GM12878 (cell line): ENCODE measurements around the gene LSM5. TPM values are rescaled to one million over a fixed set of nuclear protein-coding genes. Genes with fewer than 3 reads are reported as not detected.

ENCODE experiments used
- ATAC-seq: fragments of 200-7000 bp; cut with Tn5 transposase; 3 replicates; pipeline ENCODE4 v1.9.1; 2020; ENCODE audit warnings: mild to moderate bottlenecking, moderate library complexity
- BruUV-seq: library from RNA; stranded (reverse); fragments of 400-500 nt; replicated peaks from 2 replicates; lab custom pipeline; 2021; lab: Mats Ljungman, UMichigan
- CTCF ChIA-PET: fragments of 300-600 bp; sonication (Branson Sonifier 250); formaldehyde crosslinking; extraction: SDS; loops from one replicate; lab custom pipeline; 2021; ENCODE audit warnings: inconsistent platforms; lab: Yijun Ruan, JAX
- POLR2A ChIA-PET: fragments of 350-600 bp; formaldehyde crosslinking; extraction: SDS; loops from one replicate; lab custom pipeline; 2021; ENCODE audit warnings: inconsistent platforms; lab: Charles Lee
- RAD21 ChIA-PET: fragments of 300-600 bp; sonication (Branson Sonifier 250); formaldehyde crosslinking; loops from one replicate; lab custom pipeline; 2023; ENCODE audit warnings: antibody characterized with exemption; ENCODE audit not compliant: unreplicated experiment; lab: Charles Lee
- SMC1A ChIA-PET: fragments of 300-600 bp; sonication (Branson Sonifier 250); formaldehyde crosslinking; loops from one replicate; lab custom pipeline; 2023; ENCODE audit not compliant: unreplicated experiment, uncharacterized antibody; lab: Charles Lee
- DNase-seq: peaks from one replicate; pipeline ENCODE4 v3.0.0-alpha.2; 2011; ENCODE audit warnings: low read depth, low spot score
- FAIRE-seq: peaks from 3 replicates; lab custom pipeline; 2011; peaks lifted over from hg19 to GRCh38; lab: Jason Lieb, UNC
- H2AFZ ChIP-seq: 2 replicates; pipeline ENCODE4 v1.6.0; 2011; ENCODE audit warnings: low read depth, low read length, control low read depth; ENCODE audit not compliant: control insufficient read depth
- H3K27ac ChIP-seq: 2 replicates; pipeline ENCODE4 v1.5.1; 2011; ENCODE audit warnings: control low read depth; ENCODE audit not compliant: control insufficient read depth, insufficient read depth
- H3K27me3 ChIP-seq, 2 experiments: replicated peaks in 1 of 2; 2 replicates each; pipeline versions ENCODE4 v1.6.0 to v1.6.1; 2011; ENCODE audit warnings: low read length in 1 of 2; ENCODE audit not compliant: control insufficient read depth in 2 of 2, insufficient read depth in 2 of 2
- H3K36me3 ChIP-seq, 2 experiments: 2 replicates each; pipeline ENCODE4 v1.5.1; 2011; ENCODE audit warnings: low read length in 1 of 2; ENCODE audit not compliant: control insufficient read depth in 2 of 2, insufficient read depth in 2 of 2
- H3K4me1 ChIP-seq: 2 replicates; pipeline ENCODE4 v1.6.1; 2011; ENCODE audit warnings: mild to moderate bottlenecking, low read length, moderate library complexity, mixed read lengths; ENCODE audit not compliant: control insufficient read depth, insufficient read depth
- H3K4me2 ChIP-seq: 2 replicates; pipeline ENCODE4 v1.6.0; 2011; ENCODE audit warnings: control low read depth; ENCODE audit not compliant: control insufficient read depth, insufficient read depth
- H3K4me3 ChIP-seq: fragments of 200-600 bp; sonication (generic); 2 replicates; pipeline ENCODE4 v1.5.1; 2016
- H3K79me2 ChIP-seq: 2 replicates; pipeline ENCODE4 v1.6.0; 2011; ENCODE audit warnings: low read length; ENCODE audit not compliant: control insufficient read depth, insufficient read depth
- H3K9ac ChIP-seq: 2 replicates; pipeline ENCODE4 v1.8.0; 2011; ENCODE audit warnings: low read length, control low read depth, mixed read lengths; ENCODE audit not compliant: control insufficient read depth, insufficient read depth
- H3K9me3 ChIP-seq: replicated peaks from 3 replicates; pipeline ENCODE4 v1.5.1; 2011; ENCODE audit warnings: mild to moderate bottlenecking, low read length; ENCODE audit not compliant: control insufficient read depth, insufficient read depth
- H4K20me1 ChIP-seq: 2 replicates; pipeline ENCODE4 v1.6.0; 2011; ENCODE audit not compliant: control insufficient read depth, insufficient read depth
- BCL11A ChIP-seq: IDR thresholded peaks from 2 replicates; pipeline ENCODE4 v1.6.1; 2011; ENCODE audit warnings: low read depth, low read length
- CBX3 ChIP-seq: fragments of 200-600 bp; sonication (generic); IDR thresholded peaks from 2 replicates; pipeline ENCODE4 v1.6.1; 2016; ENCODE audit warnings: low read depth, borderline replicate concordance
- CHD2 ChIP-seq: IDR thresholded peaks from 2 replicates; pipeline ENCODE4 v1.6.1; 2011; ENCODE audit warnings: low read depth, low read length, improper control_type of control experiment, borderline replicate concordance
- ETV6 ChIP-seq, 2 experiments: fragments of 450-650 bp in 1 of 2; IDR thresholded peaks in 1 of 2; conservative IDR thresholded peaks in 1 of 2; 2 replicates each; pipeline ENCODE4 v1.6.1; 2014; ENCODE audit warnings: antibody characterized with exemption in 1 of 2, borderline replicate concordance in 1 of 2, low read depth in 1 of 2, mild to moderate bottlenecking in 1 of 2, moderate library complexity in 1 of 2
- IRF5 ChIP-seq: fragments of 450-650 bp; IDR thresholded peaks from 2 replicates; pipeline ENCODE4 v1.6.1; 2017; ENCODE audit warnings: borderline replicate concordance
- JUNB ChIP-seq: IDR thresholded peaks from 2 replicates; pipeline ENCODE4 v1.6.1; 2016; ENCODE audit warnings: antibody characterized with exemption, mild to moderate bottlenecking
- MYB ChIP-seq: fragments of 150-350 bp; IDR thresholded peaks from 2 replicates; pipeline ENCODE4 v1.6.1; 2014; ENCODE audit warnings: mild to moderate bottlenecking, low read depth, low read length, borderline replicate concordance
- NBN ChIP-seq: fragments of 450-650 bp; IDR thresholded peaks from 2 replicates; pipeline ENCODE4 v1.6.1; 2016
- NR2F1 ChIP-seq: fragments of 450-650 bp; conservative IDR thresholded peaks from 2 replicates; pipeline ENCODE4 v1.6.1; 2017; ENCODE audit warnings: mild to moderate bottlenecking
- RAD21 ChIP-seq: IDR thresholded peaks from 2 replicates; pipeline ENCODE4 v1.6.1; 2011; ENCODE audit warnings: mild to moderate bottlenecking, low read depth, low read length, moderate library complexity; ENCODE audit not compliant: insufficient read depth
- REST ChIP-seq: IDR thresholded peaks from 2 replicates; pipeline ENCODE4 v1.6.1; 2012; ENCODE audit warnings: mild to moderate bottlenecking, low read depth, low read length
- TCF3 ChIP-seq: IDR thresholded peaks from 2 replicates; pipeline ENCODE4 v1.6.1; 2012; ENCODE audit warnings: low read depth, mild to moderate bottlenecking, low read length, borderline replicate concordance; ENCODE audit not compliant: insufficient read depth
- WRNIP1 ChIP-seq: IDR thresholded peaks from 2 replicates; pipeline ENCODE4 v1.6.1; 2011; ENCODE audit warnings: low read depth, low read length, improper control_type of control experiment, borderline replicate concordance
- ZBED1 ChIP-seq: IDR thresholded peaks from 2 replicates; pipeline ENCODE4 v1.6.1; 2016; ENCODE audit warnings: borderline replicate concordance
- WGBS: methylation state at CpG from one replicate; pipeline ENCODE4 v1.1.6; 2016; ENCODE audit warnings: low lambda C conversion rate; ENCODE audit not compliant: insufficient replicate concordance, insufficient coverage; ENCODE audit errors: missing lambda C conversion rate; 5-methylcytosine and 5-hydroxymethylcytosine counted together
- in situ Hi-C: fragments of 300-500 bp; cut with MboI; formaldehyde crosslinking; loops from 9 replicates; pipeline ENCODE4 v1.14.3; 2018; ENCODE audit warnings: mixed read lengths
- intact Hi-C: fragments of 100-400 bp; cut with micrococcal nuclease; formaldehyde crosslinking; loops from one replicate; pipeline ENCODE4 v1.14.2; 2022; ENCODE audit not compliant: unreplicated experiment
- polyA plus RNA-seq, 11 experiments: library from polyadenylated mRNA; depleted of rRNA in 4 of 11; unstranded in 6 of 11; stranded (reverse) in 5 of 11; fragments of >200 nt; fragmentation: Nextera tagmentation in 4 of 11; fragmentation: Illumina TruSeq in 1 of 11; extraction: Ambion mirVana in 4 of 11; extraction: Trizol in 1 of 11; gene quantifications; 1 replicate in 1 of 11; 2 replicates in 10 of 11; pipeline versions ENCODE4 v1.2.1 to v1.2.3, GENCODE V29; 2011 to 2016; ENCODE audit warnings: inconsistent platforms in 2 of 11, missing spikeins in 2 of 11, low read depth in 1 of 11
- total RNA-seq, 4 experiments: library from RNA; depleted of rRNA in 3 of 4; stranded (reverse); fragments of >200 nt in 3 of 4; fragmentation: Illumina TruSeq in 1 of 4; extraction: Trizol in 1 of 4; gene quantifications; 2 replicates each; pipeline versions ENCODE4 v1.2.1 to v1.2.3, GENCODE V29; 2013 to 2021
- TF ChIP-seq, protein P1 (sequence below): fragments of 450-650 bp; IDR thresholded peaks from 2 replicates; pipeline ENCODE4 v1.6.1; 2016; ENCODE audit warnings: mild to moderate bottlenecking
- TF ChIP-seq, protein P2 (sequence below), 3 experiments: IDR thresholded peaks in 2 of 3; conservative IDR thresholded peaks in 1 of 3; 2 replicates each; pipeline ENCODE4 v1.5.1; 2011; ENCODE audit warnings: low read depth in 3 of 3, low read length in 3 of 3, mild to moderate bottlenecking in 3 of 3, control low read depth in 2 of 3, moderate library complexity in 2 of 3, inconsistent platforms in 1 of 3, mixed read lengths in 1 of 3; ENCODE audit not compliant: control insufficient read depth in 2 of 3, insufficient read depth in 1 of 3; ENCODE audit errors: extremely low read depth in 1 of 3

The LSM5 gene
- total and polyA plus RNA-seq, 10 of the 15 experiments (the other 5 are each of a cell fraction or from before 2014, with no cell fraction given), result 29.4 to 538 (median 145) TPM

DNA sequence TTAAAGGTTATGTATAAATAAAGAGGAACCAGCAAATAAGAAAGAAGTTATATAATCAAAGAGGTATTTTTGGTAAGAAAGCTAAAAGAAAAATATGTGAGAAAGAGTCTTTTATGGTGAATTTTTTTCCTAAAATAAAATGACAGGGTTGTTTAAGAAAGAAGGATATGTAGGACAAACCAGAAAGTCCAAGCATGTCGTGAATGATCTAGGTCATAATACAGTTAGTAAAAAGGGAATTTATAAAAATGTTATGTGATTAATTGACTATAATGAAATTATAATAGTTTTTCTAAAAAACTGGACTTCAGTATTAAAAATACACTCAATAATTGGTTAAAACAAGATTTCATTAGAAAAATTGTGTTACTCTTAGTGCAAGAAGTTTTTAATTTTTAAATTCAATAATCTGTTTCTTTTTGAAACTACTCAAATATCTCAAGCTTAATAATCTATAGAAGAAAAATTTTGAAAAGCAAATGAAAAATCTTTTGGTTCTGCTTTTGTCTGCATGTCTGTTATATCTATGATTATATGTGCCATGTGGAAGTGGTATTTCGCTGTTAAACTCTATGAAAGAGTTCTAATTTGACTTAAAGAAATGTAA, 28.5 kb upstream of the LSM5 start:
- BruUV-seq, result no TSS peak
- DNase-seq (no peak), ATAC-seq (no peak), FAIRE-seq (no peak)
- TF ChIP-seq ZBED1 (no peak), NBN (no peak), CHD2 (no peak), RAD21 (no peak), BCL11A (no peak), ETV6 (conservative IDR thresholded peaks at IDR 0.05 in 1 of 2, IDR thresholded peaks at IDR 0.05 in 1 of 2; ENCODE audit: borderline replicate concordance in 1 of 2, low read depth in 1 of 2) (no peak), IRF5 (no peak), WRNIP1 (no peak), CBX3 (no peak), JUNB (no peak), NR2F1 (no peak), MYB (no peak), REST (no peak), TCF3 (no peak)
- TF ChIP-seq, protein P1, sequence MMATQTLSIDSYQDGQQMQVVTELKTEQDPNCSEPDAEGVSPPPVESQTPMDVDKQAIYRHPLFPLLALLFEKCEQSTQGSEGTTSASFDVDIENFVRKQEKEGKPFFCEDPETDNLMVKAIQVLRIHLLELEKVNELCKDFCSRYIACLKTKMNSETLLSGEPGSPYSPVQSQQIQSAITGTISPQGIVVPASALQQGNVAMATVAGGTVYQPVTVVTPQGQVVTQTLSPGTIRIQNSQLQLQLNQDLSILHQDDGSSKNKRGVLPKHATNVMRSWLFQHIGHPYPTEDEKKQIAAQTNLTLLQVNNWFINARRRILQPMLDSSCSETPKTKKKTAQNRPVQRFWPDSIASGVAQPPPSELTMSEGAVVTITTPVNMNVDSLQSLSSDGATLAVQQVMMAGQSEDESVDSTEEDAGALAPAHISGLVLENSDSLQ, result no peak
- TF ChIP-seq, protein P2, sequence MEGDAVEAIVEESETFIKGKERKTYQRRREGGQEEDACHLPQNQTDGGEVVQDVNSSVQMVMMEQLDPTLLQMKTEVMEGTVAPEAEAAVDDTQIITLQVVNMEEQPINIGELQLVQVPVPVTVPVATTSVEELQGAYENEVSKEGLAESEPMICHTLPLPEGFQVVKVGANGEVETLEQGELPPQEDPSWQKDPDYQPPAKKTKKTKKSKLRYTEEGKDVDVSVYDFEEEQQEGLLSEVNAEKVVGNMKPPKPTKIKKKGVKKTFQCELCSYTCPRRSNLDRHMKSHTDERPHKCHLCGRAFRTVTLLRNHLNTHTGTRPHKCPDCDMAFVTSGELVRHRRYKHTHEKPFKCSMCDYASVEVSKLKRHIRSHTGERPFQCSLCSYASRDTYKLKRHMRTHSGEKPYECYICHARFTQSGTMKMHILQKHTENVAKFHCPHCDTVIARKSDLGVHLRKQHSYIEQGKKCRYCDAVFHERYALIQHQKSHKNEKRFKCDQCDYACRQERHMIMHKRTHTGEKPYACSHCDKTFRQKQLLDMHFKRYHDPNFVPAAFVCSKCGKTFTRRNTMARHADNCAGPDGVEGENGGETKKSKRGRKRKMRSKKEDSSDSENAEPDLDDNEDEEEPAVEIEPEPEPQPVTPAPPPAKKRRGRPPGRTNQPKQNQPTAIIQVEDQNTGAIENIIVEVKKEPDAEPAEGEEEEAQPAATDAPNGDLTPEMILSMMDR (IDR thresholded peaks at IDR 0.05 in 2 of 3, conservative IDR thresholded peaks at IDR 0.05 in 1 of 3; ENCODE audit: control insufficient read depth in 2 of 3, extremely low read depth in 1 of 3, insufficient read depth in 1 of 3, low read depth in 3 of 3, low read length in 3 of 3), result no peak
- Histone ChIP-seq H3K36me3 (peaks cover 2% of the 10 kb centered on the region in 2 experiments; a peak in 2 of 4 replicates), H3K27me3 (no peaks in the 10 kb centered on the region), H3K4me1 (peaks cover 11% of the 10 kb centered on the region), H3K4me2 (no peak overlapping the region), H4K20me1 (no peaks in the 10 kb centered on the region), H3K79me2 (peaks cover 13% of the 10 kb centered on the region), H3K9ac (no peak overlapping the region), H3K9me3 (peaks cover 26% of the 10 kb centered on the region), H2AFZ (no peak overlapping the region), H3K27ac (no peak overlapping the region), H3K4me3 (no peak overlapping the region)
- intact Hi-C loops (no loop called here), in situ Hi-C loops (no loop called here)
- CTCF ChIA-PET, result interaction anchor here (1.0 kb wide), 1 partner anchor 10 kb away, joined by 3 read pairs; no protein-coding TSS in a partner anchor
- SMC1A ChIA-PET, result interaction anchor here (0.7 kb wide), 2 partner anchors 103 to 1766 kb away, joined by 3 read pairs; no protein-coding TSS in a partner anchor
- POLR2A ChIA-PET, result no interaction called here
- RAD21 ChIA-PET, result no interaction called here
- 98% methylated on average over 2 of the region's 2 CpGs for WGBS
